AG08396 (cell line): Measurements from ENCODE around the gene CENPP.

ENCODE experiments used
- DNase-seq: peaks from one replicate; pipeline ENCODE4 v3.0.0; 2012; ENCODE audit warnings: low spot score, mixed read lengths

Gene CENPP

DNA sequence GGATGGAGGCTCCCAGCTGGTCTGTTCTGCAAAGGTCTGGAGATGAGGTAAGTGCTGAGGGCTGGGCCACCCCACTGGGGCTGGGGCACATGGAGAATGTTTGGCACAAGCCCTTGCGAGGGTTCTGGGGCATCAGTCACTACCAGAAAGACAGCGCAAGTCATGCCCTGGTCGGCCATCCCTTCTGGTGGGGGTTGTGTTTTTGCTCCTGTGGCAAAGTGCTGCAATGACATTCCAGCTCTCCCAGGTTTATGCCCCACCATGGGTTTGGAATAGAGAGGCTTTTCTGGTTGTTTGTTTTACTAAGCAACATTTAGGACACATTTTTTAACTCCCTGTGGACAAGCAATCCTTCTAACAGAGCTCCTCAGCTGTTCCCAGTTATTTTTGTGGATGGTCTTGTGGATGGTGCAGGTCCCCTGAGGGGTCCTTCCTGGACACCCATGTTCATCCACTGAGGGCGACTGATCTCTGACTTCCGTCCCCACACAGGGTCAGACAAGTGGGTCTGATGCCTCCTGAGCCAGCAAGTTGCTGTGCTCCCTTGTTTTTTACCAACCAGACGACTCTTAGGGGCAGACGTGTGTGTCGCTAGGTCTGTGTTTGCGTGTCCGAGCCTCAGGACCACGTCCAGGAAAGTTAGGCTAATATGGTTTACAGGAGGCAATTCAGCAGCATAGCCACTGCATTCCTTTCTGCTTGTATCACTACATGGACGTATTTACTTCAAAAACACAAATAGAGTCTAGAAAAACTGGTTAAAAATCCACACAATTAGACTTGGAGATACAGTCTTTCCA, 274.9 kb downstream of the CENPP start:
- peak; percentile 71 for DNase-seq

DNA sequence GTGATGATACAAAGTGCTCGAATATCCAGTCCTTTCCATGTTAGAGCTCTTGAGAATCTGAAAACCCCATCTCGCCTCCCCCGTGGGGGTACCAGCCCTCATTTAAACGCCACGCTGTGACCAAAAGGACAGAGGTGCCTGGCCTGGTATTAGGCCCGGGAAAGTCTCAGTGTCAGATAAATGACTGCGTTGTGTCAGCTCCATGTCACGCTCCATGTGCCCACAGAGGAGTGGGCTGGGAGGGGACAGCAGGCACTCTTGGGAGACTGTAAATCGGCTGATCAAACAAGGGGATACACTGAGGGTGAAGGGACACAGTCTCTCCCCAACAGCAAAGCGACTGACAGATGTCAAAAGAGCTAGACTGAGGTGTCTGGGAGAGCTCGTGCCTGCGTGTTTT, 275.7 kb downstream of the CENPP start:
- DNase-seq, result no peak

GRCh38 chr9:92602413-92602812, 276.7 kb downstream of the CENPP start:
- no peak for DNase-seq

GRCh38 chr9:92603100-92603499, 277.3 kb downstream of the CENPP start:
- no peak for DNase-seq

GRCh38 chr9:92603990-92604389, 278.2 kb downstream of the CENPP start:
- no peak for DNase-seq

DNA sequence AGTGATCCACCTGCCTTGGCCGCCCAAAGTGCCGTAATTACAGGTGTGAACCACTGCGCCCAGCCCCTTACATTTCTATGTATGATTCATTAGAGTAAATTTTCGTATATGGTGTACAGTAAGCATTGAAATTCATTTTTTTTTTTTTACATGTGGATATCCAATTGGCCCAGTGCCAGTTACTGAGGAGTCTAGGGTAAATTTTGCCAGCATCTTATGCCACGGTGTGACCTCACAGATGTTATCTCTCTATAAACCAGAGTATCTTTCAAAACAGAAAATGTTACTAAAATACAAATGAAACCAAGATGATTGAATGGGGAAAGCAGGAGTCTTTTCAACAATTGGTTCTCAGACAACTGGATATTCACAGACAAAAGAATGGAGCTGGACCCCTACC, 279.5 kb downstream of the CENPP start:
- no peak for DNase-seq

GRCh38 chr9:92607088-92607487, 281.3 kb downstream of the CENPP start:
- no peak for DNase-seq

GRCh38 chr9:92607773-92608172, 282.0 kb downstream of the CENPP start:
- DNase-seq, result peak; percentile 46

DNA sequence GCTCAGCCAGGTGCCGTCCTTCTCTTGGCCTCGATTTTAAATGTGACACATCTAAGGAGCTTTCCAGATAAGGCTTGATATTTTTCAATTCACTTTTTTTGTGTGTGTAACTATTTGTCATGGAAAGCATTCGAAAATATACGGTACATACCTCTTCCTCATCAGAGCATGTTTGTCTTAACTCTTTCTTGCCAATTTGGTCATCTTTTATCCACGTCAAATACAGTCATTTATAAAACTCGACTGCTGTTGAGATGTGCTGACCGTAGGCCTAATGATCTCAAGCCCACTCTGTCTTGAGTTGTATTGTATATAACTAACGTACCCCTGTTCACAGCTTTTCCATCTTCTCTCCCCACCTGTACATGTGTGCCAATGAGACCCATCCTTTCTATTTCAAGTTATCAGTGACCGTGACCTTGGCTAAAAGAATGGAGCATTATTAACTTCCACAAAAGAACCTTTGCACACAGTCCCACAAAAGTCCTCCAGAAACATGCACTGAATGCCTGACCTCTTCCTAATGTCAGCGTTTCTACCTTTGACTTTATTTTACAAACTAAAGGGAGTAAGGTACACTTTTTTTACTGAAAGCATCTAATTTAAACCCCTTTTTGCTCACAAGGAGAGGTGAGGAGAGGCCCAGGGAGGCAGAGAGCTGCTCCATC, 282.6 kb downstream of the CENPP start:
- no peak for DNase-seq

DNA sequence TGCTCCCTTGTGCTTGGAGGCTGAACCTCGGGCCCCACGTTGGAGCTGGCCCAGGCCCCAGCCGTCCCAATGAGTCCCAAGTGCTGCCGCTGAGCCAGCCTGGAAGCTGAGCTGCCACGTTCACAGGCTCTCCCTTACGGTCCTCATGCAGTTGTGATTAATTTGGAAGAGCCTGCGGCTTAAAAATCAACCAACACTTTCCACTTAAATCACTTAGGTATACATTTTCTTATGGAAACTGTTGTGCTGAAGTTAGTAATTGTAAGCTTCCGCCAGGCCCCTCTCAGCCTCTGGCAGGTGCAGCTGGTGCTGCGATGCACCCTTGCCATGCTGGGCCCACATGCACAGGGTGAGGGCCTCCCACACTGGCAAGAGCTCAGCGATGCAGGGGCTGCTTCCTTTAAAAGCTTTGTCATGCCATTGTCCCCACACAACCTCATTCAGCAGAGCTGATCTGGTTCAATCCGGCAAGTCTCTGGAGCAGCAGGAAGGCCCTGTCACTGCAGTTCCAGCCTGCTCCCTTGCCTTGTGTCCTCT, 283.2 kb downstream of the CENPP start:
- DNase-seq, result peak; percentile 24

DNA sequence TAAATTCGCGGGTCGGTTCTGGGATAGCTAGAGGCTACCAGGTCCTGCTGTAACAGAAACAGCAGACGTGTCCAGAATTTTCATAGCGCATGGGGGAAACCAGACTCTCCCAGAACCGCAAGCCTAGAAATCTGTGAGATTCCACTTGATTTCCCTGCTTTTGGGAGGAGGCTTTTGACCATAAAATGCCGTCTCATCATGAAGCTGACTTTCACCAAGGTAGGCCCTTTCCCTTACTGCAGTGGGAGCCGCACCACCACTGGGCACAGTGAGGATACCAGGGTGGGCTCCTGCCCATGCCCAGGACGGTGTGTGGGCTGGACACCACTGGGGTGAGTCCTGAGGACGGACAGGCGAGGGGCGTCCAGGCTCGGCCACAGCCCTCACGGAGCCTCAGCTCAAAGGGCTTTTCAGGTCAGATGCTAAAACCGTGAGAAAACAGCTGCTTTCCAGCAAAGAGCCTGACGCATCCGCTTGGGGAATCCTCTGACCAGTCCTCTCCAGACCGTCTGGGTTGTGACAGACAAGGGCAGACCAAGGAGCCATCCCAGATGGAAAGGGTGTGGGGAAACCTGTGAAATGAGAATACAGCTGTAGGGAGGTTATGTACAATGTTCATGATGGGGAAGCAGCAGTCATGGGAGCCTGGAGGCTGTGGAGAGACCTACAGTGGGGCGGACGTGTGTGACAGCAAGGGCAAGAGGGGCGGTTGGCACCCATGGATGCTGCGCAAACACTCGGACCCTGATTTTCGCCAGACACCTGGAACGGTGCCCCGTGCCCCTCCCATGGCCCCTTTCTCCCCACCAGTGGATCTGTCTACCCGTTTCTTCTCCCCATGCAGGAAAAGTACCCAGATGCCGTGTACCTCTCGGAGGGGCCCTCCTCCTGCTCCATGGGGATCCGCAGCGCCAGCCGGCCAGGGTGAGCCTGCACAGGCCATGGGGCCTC, 285.0 kb downstream of the CENPP start:
- DNase-seq, result no peak

DNA sequence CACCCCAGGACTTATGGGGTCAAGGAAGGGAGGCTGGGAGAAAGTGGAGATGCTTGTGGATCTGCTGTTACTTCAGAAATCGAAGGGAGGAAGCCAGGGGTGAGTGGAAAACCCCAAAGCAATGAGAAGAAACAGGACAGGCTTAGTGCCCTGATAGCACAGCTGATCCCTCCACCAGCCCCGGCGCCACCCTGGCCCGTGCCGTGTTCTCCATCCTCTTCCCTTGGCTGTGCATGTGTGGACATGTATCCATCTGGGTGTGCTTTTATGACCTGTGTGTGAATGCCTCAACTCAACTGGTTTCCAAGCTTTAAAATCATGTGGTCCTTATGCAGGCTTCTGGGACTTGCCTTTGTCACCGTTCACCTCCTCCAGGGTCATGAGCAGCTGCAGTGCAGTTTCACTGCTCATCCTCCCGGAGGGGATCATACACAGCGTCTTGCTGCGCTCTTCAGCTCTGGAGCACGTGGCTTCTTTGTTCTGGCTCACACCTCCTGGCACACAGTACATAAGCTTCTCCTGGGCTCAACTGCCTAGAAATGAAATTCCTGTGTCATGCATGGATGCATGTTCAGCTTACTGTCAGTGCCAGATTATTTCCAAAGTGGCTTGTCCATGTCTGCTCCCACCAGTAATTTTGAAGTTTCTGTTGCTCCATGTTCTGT, 286.0 kb downstream of the CENPP start:
- no peak for DNase-seq

DNA sequence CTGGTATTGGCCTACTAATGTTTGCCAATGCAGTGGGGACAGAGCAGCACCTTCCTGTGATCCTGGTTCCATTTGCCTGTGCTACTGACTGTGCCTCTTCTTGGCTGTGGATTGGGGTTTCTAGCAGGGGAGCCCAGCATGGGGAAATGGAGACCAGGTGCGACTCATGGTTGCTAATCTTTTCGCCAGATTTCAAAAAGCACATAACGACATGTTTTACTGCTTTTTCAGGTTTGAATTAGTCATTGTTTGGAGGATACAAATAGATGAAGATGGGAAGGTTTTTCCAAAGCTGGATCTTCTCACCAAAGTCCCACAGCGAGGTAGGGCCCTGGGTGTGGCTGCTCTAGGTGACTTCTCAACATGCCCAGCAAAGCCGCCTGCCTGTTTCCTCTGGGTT, 286.5 kb downstream of the CENPP start:
- DNase-seq, result no peak

DNA sequence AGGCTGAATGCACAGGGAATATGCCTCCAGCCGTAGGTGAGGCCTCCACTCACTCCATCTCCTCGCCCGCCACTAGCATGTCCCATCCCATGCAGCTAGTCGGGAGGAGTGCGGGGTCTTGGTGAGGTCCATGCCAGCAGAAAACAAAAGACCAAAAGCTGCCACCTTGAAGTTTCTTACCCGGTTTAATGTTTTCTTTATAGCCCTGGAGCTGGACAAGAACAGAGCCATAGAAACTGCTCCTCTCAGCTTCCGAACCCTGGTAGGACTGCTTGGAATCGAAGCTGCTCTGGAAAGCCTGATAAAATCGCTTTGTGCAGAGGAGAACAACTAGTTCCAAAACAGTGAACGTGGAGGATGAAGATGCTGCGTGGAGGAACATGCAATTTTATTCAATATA, 287.1 kb downstream of the CENPP start:
- no peak for DNase-seq

GRCh38 chr9:92613268-92614122, 287.7 kb downstream of the CENPP start:
- DNase-seq, result no peak

DNA sequence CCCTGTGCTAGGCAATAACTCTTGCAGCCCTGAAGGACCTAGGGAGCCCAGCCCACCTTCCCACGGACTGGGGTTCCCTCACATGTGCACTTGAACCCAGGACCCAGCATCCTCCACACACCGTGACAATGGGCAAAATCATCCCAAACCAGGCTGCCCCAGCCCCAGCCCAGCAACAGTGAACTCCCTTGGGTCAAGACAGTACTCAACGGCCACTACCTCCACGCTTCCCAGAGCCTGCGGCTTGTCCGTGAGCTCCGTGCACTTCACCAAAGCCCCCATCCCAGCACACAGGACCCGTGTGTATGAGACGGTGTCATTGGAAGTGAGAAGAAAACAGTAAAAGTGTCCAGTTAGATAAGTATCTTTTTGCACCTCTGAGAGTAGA, 288.4 kb downstream of the CENPP start:
- DNase-seq, result no peak

DNA sequence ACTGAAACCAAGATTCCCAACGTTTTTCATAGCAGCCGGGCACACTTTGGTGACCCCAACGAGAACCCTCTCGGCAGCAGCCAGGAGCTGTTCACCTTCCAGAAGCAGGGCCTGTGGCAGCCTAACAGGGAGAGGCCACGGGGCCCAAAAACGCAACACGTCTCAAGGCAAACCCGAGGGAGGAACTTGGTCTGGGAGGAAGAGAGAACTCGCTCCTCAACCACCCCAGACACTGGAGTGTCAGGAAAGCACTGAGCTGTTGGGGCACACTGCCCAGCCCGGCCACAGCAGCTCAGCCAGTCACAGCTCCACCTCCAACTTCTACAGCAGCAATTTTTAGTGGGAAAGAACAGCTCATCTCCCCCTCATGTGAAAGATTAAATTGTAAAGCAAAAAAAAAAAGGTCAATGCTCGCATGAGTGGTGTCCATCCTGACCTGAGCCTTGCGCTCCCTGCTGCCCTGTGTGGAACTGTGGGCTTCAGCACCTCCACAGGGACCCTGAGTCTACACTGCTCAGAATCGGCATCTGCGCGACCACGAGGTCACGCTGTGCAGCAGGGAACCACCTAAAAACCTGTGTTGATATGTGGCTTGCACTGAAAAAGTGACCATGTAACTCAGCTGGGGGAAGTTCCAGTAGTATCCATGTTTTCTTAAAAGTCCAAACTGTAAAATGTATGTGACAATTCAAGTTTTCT, 289.2 kb downstream of the CENPP start:
- DNase-seq, result peak; percentile 55

GRCh38 chr9:92615790-92616189, 290.0 kb downstream of the CENPP start:
- no peak for DNase-seq

DNA sequence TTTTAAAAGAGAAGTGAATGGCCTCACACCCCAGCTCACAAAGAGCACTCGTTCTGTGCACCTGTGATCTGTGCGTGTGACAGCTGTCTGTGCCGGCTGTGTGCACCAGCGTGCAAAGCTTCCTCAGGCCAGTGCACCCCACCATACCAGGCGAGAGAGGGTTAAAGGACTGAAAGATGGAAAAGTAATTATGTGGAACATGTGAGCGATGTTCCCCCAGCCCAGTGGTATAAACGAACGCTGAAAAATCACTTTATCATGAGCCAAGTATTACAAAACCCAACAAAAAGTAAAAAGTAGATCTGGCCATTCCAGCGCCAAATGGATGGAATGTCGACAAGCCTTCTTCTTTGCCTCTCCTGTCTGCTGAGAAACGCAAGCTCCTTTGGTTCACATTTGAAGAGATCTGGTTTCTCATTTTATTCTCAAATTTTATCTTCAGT, 290.5 kb downstream of the CENPP start:
- DNase-seq, result no peak

- peak; percentile 58 for DNase-seq
These were observed 290.9 kb downstream of the CENPP start for GRCh38 chr9:92616655-92617111.
